ENCODE results near the gene NTNG2.

Gene NTNG2

DNA sequence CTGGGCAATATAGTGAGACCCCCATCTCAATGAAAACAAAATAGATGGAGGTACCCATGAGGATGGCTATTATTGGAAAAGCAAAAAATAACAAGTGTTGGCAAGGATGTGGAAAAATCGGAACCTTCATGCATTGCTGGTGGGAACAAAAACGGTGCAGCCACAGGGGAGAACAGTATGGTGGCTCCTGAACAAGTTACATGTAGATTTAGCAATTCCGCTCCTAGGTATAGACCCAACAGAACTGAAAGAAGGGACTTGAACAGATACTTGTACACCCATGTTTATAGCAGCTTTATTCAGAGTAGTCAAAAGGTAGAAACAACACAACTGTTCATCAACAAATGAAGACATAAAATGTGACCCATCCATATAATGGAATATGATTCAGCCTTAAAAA is 43.0 kb downstream of the NTNG2 start:
- Histone ChIP-seq H3K9ac (ENCODE audit: low read length) (no peak overlapping the region), H3K79me2 (ENCODE audit: low read length) (no peaks in the 10 kb centered on the region), H3K4me1 (ENCODE audit: low read length) (no peaks in the 10 kb centered on the region), H2AFZ (ENCODE audit: low read length) (no peak overlapping the region), H4K20me1 (ENCODE audit: insufficient read depth, low read length) (no peaks in the 10 kb centered on the region), H3K4me3 (ENCODE audit: low read length) (no peak overlapping the region), H3K9me3 (replicated peaks; ENCODE audit: insufficient read depth, low read length) (no peaks in the 10 kb centered on the region), H3K27ac (ENCODE audit: low read length) (no peak overlapping the region), H3K27me3 (replicated peaks; ENCODE audit: insufficient read depth, low read length) (peaks cover 98% of the 10 kb centered on the region), H3K4me2 (ENCODE audit: low read depth, low read length) (no peak overlapping the region), H3F3A (ENCODE audit: insufficient read depth, low read length) (no peaks in the 10 kb centered on the region), H3K9me2 (replicated peaks; ENCODE audit: insufficient read depth, low read length) (no peaks in the 10 kb centered on the region), H3K36me3 (replicated peaks; ENCODE audit: insufficient read depth, low read length) (no peaks in the 10 kb centered on the region)
- no peak for DNase-seq
- TF ChIP-seq, protein P1, sequence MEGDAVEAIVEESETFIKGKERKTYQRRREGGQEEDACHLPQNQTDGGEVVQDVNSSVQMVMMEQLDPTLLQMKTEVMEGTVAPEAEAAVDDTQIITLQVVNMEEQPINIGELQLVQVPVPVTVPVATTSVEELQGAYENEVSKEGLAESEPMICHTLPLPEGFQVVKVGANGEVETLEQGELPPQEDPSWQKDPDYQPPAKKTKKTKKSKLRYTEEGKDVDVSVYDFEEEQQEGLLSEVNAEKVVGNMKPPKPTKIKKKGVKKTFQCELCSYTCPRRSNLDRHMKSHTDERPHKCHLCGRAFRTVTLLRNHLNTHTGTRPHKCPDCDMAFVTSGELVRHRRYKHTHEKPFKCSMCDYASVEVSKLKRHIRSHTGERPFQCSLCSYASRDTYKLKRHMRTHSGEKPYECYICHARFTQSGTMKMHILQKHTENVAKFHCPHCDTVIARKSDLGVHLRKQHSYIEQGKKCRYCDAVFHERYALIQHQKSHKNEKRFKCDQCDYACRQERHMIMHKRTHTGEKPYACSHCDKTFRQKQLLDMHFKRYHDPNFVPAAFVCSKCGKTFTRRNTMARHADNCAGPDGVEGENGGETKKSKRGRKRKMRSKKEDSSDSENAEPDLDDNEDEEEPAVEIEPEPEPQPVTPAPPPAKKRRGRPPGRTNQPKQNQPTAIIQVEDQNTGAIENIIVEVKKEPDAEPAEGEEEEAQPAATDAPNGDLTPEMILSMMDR (IDR thresholded peaks at IDR 0.05; ENCODE audit: low read length): no peak

DNA sequence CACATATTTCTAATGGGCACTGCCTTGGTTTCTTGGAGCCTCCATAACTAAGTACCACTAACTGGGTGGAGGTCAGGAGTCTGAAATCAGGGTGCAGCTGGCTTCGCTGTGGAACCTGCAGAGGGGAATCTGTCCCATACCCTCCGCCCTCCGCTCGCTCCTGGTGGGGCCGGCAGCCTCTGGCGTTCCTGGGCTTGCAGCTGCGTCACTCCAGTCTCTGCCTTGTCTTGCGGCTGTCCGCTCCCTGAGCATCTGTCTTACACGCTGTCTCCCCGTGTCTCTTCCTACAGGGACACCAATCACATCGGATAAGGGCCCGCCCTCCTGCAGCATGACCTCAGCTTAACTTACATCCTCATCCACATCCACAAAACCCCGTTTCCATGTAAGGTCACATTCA is 45.4 kb downstream of the NTNG2 start:
- Histone ChIP-seq H3K4me3 (ENCODE audit: low read length) (no peak overlapping the region), H3K27ac (ENCODE audit: low read length) (no peak overlapping the region), H3K9ac (ENCODE audit: low read length) (no peak overlapping the region), H3K4me1 (ENCODE audit: low read length) (no peaks in the 10 kb centered on the region), H2AFZ (ENCODE audit: low read length) (no peak overlapping the region), H3F3A (ENCODE audit: insufficient read depth, low read length) (no peaks in the 10 kb centered on the region), H4K20me1 (ENCODE audit: insufficient read depth, low read length) (no peaks in the 10 kb centered on the region), H3K36me3 (replicated peaks; ENCODE audit: insufficient read depth, low read length) (no peaks in the 10 kb centered on the region), H3K79me2 (ENCODE audit: low read length) (no peaks in the 10 kb centered on the region), H3K4me2 (ENCODE audit: low read depth, low read length) (no peak overlapping the region), H3K9me2 (replicated peaks; ENCODE audit: insufficient read depth, low read length) (no peaks in the 10 kb centered on the region), H3K9me3 (replicated peaks; ENCODE audit: insufficient read depth, low read length) (no peaks in the 10 kb centered on the region), H3K27me3 (replicated peaks; ENCODE audit: insufficient read depth, low read length) (peaks cover 98% of the 10 kb centered on the region)
- TF ChIP-seq, protein P1 (IDR thresholded peaks at IDR 0.05; ENCODE audit: low read length): no peak
- TF ChIP-seq EZH2 (optimal IDR thresholded peaks at IDR 0.05; ENCODE audit: low read depth, low read length) (no peak), EZH2phosphoT487 (IDR thresholded peaks at IDR 0.05; ENCODE audit: low read length) (no peak)
- DNase-seq: no peak

DNA sequence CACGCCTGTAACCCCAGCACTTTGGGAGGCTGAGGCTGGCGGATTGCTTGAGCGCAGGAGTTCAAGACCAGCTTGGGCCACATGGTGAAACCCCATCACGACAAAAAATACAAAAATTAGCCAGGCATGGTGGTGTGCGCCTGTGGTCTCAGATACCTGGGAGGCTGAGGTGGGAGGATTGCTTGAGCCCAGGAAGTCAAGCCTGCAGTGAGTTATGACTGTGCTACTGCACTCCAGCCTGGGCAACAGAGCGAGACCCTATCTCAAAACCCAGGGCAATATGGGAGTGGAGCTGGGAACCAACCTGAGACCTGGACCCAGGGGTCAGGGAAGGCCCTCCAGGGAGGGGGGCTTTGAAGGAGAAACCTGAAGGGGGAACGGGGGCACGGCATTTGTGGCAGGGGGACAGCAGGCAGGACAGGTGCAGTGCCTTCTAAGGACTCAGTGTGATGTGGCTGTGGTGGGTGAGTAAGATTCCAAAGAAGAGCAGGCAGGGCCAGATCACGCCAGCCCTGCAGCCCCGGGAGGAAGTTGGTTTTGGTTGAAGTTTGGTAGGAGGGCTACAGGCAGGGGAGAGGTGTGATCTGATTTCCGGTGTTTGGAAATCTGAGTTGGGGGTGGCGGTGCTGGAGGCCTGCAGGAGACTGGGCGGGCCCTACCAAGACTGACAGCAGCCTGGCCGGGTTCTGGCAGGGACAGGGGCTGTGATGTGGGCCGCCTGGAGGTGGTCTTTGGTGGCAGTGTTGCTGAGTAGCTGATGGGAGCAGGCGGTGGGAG is 46.2 kb downstream of the NTNG2 start:
- H3F3A ChIP-seq (ENCODE audit: insufficient read depth, low read length): no peaks in the 10 kb centered on the region
- no peak for TF ChIP-seq EZH2 (optimal IDR thresholded peaks at IDR 0.05; ENCODE audit: low read depth, low read length)
- no peak for TF ChIP-seq EZH2phosphoT487 (IDR thresholded peaks at IDR 0.05; ENCODE audit: low read length)
- TF ChIP-seq, protein P1 (IDR thresholded peaks at IDR 0.05; ENCODE audit: low read length): no peak
- no peaks in the 10 kb centered on the region for H3K79me2 ChIP-seq (ENCODE audit: low read length)
- H3K9ac ChIP-seq (ENCODE audit: low read length): no peak overlapping the region
- no peaks in the 10 kb centered on the region for H4K20me1 ChIP-seq (ENCODE audit: insufficient read depth, low read length)
- H3K9me2 ChIP-seq (replicated peaks; ENCODE audit: insufficient read depth, low read length): no peaks in the 10 kb centered on the region
- no peaks in the 10 kb centered on the region for H3K9me3 ChIP-seq (replicated peaks; ENCODE audit: insufficient read depth, low read length)
- no peaks in the 10 kb centered on the region for H3K4me1 ChIP-seq (ENCODE audit: low read length)
- no peaks in the 10 kb centered on the region for H3K36me3 ChIP-seq (replicated peaks; ENCODE audit: insufficient read depth, low read length)
- H3K27me3 ChIP-seq (replicated peaks; ENCODE audit: insufficient read depth, low read length): peaks cover 98% of the 10 kb centered on the region
- H3K4me2 ChIP-seq (ENCODE audit: low read depth, low read length): no peak overlapping the region
- H3K27ac ChIP-seq (ENCODE audit: low read length): no peak overlapping the region
- DNase-seq: no peak
- H2AFZ ChIP-seq (ENCODE audit: low read length): no peak overlapping the region
- no peak overlapping the region for H3K4me3 ChIP-seq (ENCODE audit: low read length)
